ENCODE results near the gene CDH12. TPM values are rescaled to one million over a fixed set of nuclear protein-coding genes. Genes with fewer than 3 reads are reported as not detected.

CDH12 gene
- total and polyA plus RNA-seq, 10 of the 15 experiments (the other 5 are each of a cell fraction or from before 2014, with no cell fraction given) = 0.03 to 0.16 TPM; not detected in 8

- ChIA-PET SMC1A (ENCODE audit: uncharacterized antibody, unreplicated experiment) (no interaction called here), RAD21 (ENCODE audit: unreplicated experiment) (no interaction called here), POLR2A (no interaction called here), CTCF (no interaction called here)
- TF ChIP-seq SUPT20H (IDR thresholded peaks at IDR 0.05; ENCODE audit: borderline replicate concordance, control insufficient read depth, low read depth, low read length) (no peak), TAF1 (IDR thresholded peaks at IDR 0.05; ENCODE audit: borderline replicate concordance, low read depth, low read length) (no peak), IKZF1 (conservative IDR thresholded peaks at IDR 0.05) (no peak), STAT1 (conservative IDR thresholded peaks at IDR 0.05) (no peak), MLLT1 (IDR thresholded peaks at IDR 0.05) (no peak), TCF12 (IDR thresholded peaks at IDR 0.05; ENCODE audit: low read depth, low read length) (no peak), CHD1 (IDR thresholded peaks at IDR 0.05; ENCODE audit: low read depth, low read length) (no peak), FOXK2 (IDR thresholded peaks at IDR 0.05) (no peak), IRF3 (IDR thresholded peaks at IDR 0.05) (no peak), CHD4 (IDR thresholded peaks at IDR 0.05) (no peak)
- no TSS peak for BruUV-seq (replicated peaks)
- intact Hi-C loops (cut with micrococcal nuclease; ENCODE audit: unreplicated experiment) = no loop called here
- no peaks in the 10 kb centered on the region for H3K27me3 ChIP-seq (replicated peaks in 1 of 2; ENCODE audit: control insufficient read depth in 2 of 2, insufficient read depth in 2 of 2, low read length in 1 of 2)
- H3K4me2 ChIP-seq (ENCODE audit: control insufficient read depth, insufficient read depth) = no peak overlapping the region
- H3K4me3 ChIP-seq = no peak overlapping the region
- no peaks in the 10 kb centered on the region for H3K36me3 ChIP-seq (ENCODE audit: control insufficient read depth in 2 of 2, insufficient read depth in 2 of 2, low read length in 1 of 2)
- H3K9ac ChIP-seq (ENCODE audit: control insufficient read depth, insufficient read depth, low read length) = no peak overlapping the region
- H3K9me3 ChIP-seq (replicated peaks; ENCODE audit: control insufficient read depth, insufficient read depth, low read length) = no peaks in the 10 kb centered on the region
- FAIRE-seq (no peak), ATAC-seq (no peak), DNase-seq (ENCODE audit: low read depth, low spot score) (no peak)
- H3K4me1 ChIP-seq (ENCODE audit: control insufficient read depth, insufficient read depth, low read length) = no peaks in the 10 kb centered on the region
- WGBS (ENCODE audit: insufficient coverage, insufficient replicate concordance, low lambda C conversion rate, missing lambda C conversion rate) = 36% methylated on average over 4 of the region's 4 CpGs
- H3K79me2 ChIP-seq (ENCODE audit: control insufficient read depth, insufficient read depth, low read length) = no peaks in the 10 kb centered on the region
- no peaks in the 10 kb centered on the region for H4K20me1 ChIP-seq (ENCODE audit: control insufficient read depth, insufficient read depth)
- in situ Hi-C loops (cut with MboI) = no loop called here
- no peak overlapping the region for H2AFZ ChIP-seq (ENCODE audit: control insufficient read depth, low read depth, low read length)
- H3K27ac ChIP-seq (ENCODE audit: control insufficient read depth, insufficient read depth) = no peak overlapping the region
Measured at GRCh38 chr5:22250528-22250927, 602.6 kb downstream of the CDH12 start.

Data from GM12878 (cell line).